GM23338 (cell line): ENCODE measurements around the gene MYO18A.

Experiments used
- CREB1 ChIP-seq: fragments of 250-450 bp; sonication (Bioruptor Pico); IDR thresholded peaks from 2 replicates; pipeline ENCODE4 v1.5.0; 2020; ENCODE audit warnings: low read depth, mild to moderate bottlenecking, moderate library complexity
- CTCF ChIP-seq, 2 experiments: fragments of 200-600 bp in 1 of 2; sonication (generic) in 1 of 2; conservative IDR thresholded peaks; 2 replicates each; pipeline versions ENCODE4 v1.5.1 to v1.6.1; 2016 to 2017; ENCODE audit warnings: antibody characterized with exemption in 2 of 2, low read depth in 2 of 2, mild to moderate bottlenecking in 2 of 2, moderate library complexity in 1 of 2
- EZH2 ChIP-seq: fragments of 200-600 bp; sonication (generic); IDR thresholded peaks from one replicate; pipeline ENCODE4 v1.8.0; 2017; ENCODE audit warnings: antibody characterized with exemption, mild to moderate bottlenecking, low read depth; ENCODE audit not compliant: unreplicated experiment
- EZH2phosphoT487 ChIP-seq: fragments of 200-600 bp; sonication (generic); IDR thresholded peaks from one replicate; pipeline ENCODE4 v1.8.1; 2018; ENCODE audit warnings: antibody characterized with exemption; ENCODE audit not compliant: unreplicated experiment
- POLR2AphosphoS5 ChIP-seq: IDR thresholded peaks from 2 replicates; pipeline ENCODE4 v1.6.1; 2016; ENCODE audit warnings: antibody characterized with exemption, low read depth
- REST ChIP-seq: IDR thresholded peaks from one replicate; pipeline ENCODE4 v1.6.1; 2018; ENCODE audit warnings: antibody characterized with exemption; ENCODE audit not compliant: unreplicated experiment

- no peak for TF ChIP-seq CTCF (conservative IDR thresholded peaks at IDR 0.05; ENCODE audit: low read depth in 2 of 2)
- TF ChIP-seq EZH2phosphoT487, result no peak
- no peak for TF ChIP-seq POLR2AphosphoS5
- TF ChIP-seq EZH2, result no peak
- no peak for TF ChIP-seq CREB1
- TF ChIP-seq REST, result no peak
These were observed 158.1 kb downstream of the MYO18A start for GRCh38 chr17:29022074-29022473.
